GM19455 (cell line): ENCODE measurements around the gene EMD.

Experiments used
- ATAC-seq: cut with Tn5 transposase; IDR thresholded peaks from one replicate; pipeline ENCODE4 v1.9.1; 2021; ENCODE audit not compliant: unreplicated experiment

Gene EMD

GRCh38 chrX:154412468-154412867, 33.4 kb downstream of the EMD start:
- no peak for ATAC-seq

DNA sequence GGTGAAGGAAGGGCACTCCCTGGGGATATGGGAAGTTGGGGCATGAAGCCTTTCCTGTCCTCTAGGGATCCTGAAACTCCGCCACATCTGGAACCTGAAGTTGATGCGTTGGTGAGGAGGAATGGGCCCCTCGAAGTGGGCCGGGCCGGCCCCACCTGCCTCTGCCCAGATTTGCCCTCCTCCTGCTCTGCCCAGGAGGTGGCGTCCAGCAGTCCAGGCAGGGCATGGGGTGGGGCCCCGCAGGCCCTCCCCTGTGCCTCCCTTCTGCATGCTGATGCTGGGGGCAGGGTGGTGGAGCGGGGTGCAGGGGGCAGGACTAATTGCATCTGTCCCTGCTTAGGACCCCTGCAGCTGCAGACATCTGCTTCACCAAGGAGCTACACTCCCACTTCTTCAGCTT, 34.0 kb downstream of the EMD start:
- no peak for ATAC-seq

DNA sequence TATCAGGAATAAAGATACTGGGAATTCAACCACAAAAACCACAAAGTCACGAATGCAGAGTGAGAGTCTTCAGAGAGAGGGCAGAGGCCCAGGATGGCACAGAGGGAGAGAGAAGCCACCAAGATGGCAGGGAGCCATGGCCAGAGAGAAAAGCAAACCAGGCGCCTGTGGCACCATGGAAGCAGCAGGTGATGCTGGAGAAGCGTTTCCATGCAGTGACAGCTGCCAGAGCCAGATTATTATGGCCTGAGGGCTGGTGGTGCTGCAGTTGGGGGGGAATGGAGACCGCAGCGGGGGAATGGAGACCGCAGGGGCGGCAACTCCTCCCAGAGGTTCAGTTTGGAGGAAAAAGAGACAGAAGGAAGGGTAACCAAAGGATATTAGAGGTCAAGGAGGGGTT, 38.1 kb downstream of the EMD start:
- ATAC-seq = no peak

DNA sequence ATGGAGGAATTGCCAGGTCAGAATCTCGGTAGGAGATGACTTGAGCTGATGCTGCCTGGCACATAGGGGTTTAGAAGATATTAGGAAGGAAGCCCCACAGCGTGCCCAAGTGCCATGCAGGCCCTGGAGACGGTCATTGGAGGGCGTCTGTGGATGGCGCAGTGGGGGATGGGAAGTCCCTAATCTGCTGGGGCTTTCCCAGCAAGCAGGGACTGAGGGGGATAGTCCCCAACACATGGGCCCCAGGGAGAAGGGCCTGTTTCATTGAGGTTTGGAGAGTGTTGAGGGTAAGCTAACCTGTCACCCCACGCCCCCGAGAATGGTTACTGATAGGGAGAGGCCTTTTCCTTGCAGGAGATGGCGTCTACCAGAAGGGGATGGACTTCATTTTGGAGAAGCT, 40.1 kb downstream of the EMD start:
- no peak for ATAC-seq

GRCh38 chrX:154419688-154420401, 40.8 kb downstream of the EMD start:
- ATAC-seq = no peak

DNA sequence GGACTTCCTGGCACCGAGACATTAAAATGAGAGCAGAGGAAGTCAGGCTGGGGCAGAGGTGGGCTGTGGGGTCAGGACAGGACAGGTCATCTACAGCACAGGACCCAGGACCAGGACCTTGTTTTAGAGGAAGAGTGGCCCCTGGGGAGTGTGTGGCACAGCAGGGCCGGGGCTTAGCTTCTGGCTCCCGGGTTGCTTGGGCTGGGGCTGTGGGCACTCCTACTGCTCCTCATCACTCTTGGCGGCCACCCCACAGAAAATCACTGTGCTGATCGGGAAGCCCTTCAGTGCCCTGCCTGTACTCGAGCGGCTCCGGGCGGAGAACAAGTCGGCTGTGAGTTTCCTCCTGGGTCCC, 41.3 kb downstream of the EMD start:
- no peak for ATAC-seq

DNA sequence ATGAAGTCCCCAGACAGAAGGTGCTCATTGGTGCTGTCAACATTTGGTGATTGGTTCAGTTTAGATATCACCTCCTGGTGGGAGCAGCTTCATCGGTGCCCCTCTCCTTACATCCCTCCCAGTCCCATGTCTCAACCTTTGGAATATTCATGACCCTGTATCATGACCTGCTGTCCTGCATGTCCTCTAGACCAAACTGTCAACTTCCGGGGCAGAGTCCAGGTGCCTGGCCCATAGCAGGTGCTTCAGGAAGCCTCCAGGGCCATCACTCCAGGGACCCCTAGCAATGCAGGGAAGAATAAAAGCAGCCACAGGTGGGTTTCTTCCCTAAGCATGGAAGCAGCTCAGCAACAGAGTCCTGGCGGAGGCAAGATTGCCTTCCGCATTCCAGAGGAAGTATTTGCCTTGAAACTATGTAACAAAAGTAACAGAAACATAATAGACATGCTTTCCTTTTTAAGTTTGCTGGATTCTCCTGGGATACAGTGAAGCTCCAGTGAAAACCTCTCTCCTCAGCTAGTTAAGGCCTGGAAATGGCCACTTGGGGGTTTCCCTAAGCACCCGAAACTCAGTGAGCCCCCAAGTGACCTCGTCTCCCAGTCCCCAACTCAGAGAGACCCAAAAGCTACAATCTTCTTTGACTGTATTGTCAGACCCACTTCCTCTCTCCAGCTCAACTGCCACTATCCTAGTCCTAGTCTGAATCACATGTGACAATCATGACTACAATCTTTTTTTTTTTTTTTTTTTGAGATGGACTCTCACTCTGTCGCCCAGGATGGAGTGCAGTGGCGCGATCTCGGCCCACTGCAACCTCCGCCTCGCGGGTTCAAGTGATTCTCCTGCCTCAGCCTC, 48.0 kb downstream of the EMD start:
- ATAC-seq = no peak

DNA sequence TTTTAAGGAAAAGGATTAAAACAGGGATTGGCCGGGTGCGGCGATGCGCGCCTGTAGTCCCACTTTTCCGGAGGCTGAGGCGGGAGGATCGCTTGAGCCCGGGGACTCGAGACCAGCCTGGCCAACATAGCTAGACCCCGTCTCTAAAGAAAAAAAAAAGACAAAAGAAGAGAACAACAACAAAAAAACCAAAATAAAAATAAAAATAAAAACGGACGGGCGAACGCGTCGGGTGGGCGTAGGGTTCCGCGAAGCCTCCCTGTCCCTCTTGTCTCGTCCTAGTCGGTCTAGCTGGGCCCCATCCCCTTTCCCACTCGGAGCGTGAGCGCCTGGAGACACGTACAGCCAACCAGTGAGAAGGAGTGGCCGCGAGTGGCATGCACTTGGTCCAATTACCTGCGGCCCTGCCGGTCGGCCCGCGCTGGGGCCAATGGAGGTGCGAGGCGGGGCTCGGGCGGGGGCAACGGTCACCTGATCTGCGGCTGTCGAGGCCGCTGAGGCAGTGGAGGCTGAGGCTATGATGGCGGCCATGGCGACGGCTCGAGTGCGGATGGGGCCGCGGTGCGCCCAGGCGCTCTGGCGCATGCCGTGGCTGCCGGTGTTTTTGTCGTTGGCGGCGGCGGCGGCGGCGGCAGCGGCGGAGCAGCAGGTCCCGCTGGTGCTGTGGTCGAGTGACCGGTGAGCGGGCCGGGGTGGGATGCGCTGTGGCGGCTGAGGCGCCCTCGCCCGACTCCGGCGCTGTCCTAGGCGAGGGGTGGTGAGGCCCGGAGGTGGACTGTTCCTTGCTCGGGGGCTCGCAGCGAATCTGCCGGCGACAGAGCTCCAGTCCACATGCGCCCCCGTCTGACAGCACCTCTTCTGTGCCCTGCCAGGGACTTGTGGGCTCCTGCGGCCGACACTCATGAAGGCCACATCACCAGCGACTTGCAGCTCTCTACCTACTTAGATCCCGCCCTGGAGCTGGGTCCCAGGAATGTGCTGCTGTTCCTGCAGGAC, 49.4 kb downstream of the EMD start, which contains the start of gene ATP6AP1:
ATP6AP1 (plus strand) TSS at position 502 of the 996 bp plus-strand sequence; CDS start at position 518, 16 bp downstream.
- ATAC-seq = peak; percentile 92

DNA sequence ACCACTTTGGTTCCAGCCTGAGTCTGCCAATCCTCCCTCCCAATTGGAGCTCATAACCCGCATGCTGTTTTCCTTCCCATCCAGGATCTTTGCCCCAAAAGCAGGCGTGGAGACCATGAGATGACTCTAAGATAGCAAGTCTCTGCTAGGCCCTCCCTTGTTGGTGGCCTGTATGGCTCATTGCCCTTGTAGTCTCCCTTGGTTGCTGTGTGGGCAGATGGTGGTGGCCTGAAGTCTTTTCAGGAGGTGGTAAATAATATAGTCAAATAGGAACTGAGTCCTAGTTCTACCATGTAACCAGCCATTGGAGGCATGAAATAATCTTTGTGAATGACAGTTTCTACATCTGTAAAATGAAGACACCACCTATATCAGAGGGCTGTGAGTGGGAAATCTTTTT, 50.6 kb downstream of the EMD start:
- no peak for ATAC-seq

DNA sequence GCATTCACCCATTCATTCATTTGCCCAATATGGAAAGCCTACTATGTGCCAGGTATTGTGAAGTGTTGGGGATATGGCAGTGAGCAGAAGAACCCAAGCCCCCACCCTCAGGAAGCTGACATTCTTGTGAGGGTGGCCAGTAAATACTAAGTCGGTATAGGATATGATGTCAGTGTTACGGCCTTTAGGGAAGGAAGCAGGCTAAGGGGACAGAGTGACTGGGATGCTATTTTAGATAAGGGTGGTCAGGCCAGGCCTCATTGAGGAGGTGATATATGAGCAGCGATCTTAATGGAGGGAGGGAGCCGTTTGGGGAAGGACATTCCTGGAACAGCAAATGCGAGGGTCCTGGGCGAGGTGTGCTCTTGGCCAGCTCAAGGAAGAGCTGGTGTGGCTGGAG, 51.4 kb downstream of the EMD start:
- ATAC-seq = no peak

- no peak for ATAC-seq
Observed at GRCh38 chrX:154430916-154431315, 51.8 kb downstream of the EMD start.
